K562 (cell line): ENCODE data around the gene COBLL1. TPM values are rescaled to one million over a fixed set of nuclear protein-coding genes. Genes with fewer than 3 reads are reported as not detected.

Source experiments
- BCOR ChIP-seq: fragments of 450-650 bp; IDR thresholded peaks from 2 replicates; pipeline ENCODE4 v1.6.1; 2016
- BRCA1 ChIP-seq, 2 experiments: fragments of 450-650 bp in 1 of 2; sonication (generic) in 1 of 2; formaldehyde crosslinking in 1 of 2; IDR thresholded peaks; 2 replicates each; pipeline versions ENCODE4 v1.5.0 to v1.6.1; 2017 to 2020; ENCODE audit warnings: mild to moderate bottlenecking in 1 of 2, missing genetic modification reagents in 1 of 2
- C11orf30 ChIP-seq: fragments of 450-650 bp; IDR thresholded peaks from 2 replicates; pipeline ENCODE4 v1.6.1; 2016; ENCODE audit warnings: low read depth, mild to moderate bottlenecking
- CHD1 ChIP-seq: fragments of 200-600 bp; sonication (generic); IDR thresholded peaks from one replicate; pipeline ENCODE4 v1.6.1; 2012; ENCODE audit warnings: mild to moderate bottlenecking, moderate library complexity, low read length, inconsistent platforms
- EGR1 ChIP-seq: fragments of 450-650 bp; conservative IDR thresholded peaks from 2 replicates; pipeline ENCODE4 v1.6.1; 2017; ENCODE audit warnings: mild to moderate bottlenecking
- FOXK1 ChIP-seq: sonication (generic); formaldehyde crosslinking; IDR thresholded peaks from 2 replicates; pipeline ENCODE4 v1.8.0; 2022; ENCODE audit warnings: missing genetic modification reagents, mild to moderate bottlenecking, borderline replicate concordance
- MAFK ChIP-seq: IDR thresholded peaks from 2 replicates; pipeline ENCODE4 v1.6.1; 2011; ENCODE audit warnings: low read length, improper control_type of control experiment
- PCBP2 ChIP-seq: fragments of 200-400 bp; formaldehyde crosslinking; IDR thresholded peaks from 2 replicates; pipeline ENCODE4 v1.6.1; 2018; ENCODE audit warnings: low read length, low read depth, mild to moderate bottlenecking, moderate library complexity; ENCODE audit not compliant: poor library complexity, severe bottlenecking
- PHB ChIP-seq: fragments of 250-450 bp; sonication (Bioruptor Pico); IDR thresholded peaks from 2 replicates; pipeline ENCODE4 v1.5.0; 2021
- RBM14 ChIP-seq: fragments of 200-400 bp; formaldehyde crosslinking; IDR thresholded peaks from 2 replicates; pipeline ENCODE4 v1.6.1; 2018; ENCODE audit warnings: low read depth, mild to moderate bottlenecking, low read length, moderate library complexity, borderline replicate concordance; ENCODE audit not compliant: insufficient read depth
- RBM25 ChIP-seq: fragments of 200-400 bp; formaldehyde crosslinking; IDR thresholded peaks from 2 replicates; pipeline ENCODE4 v1.6.1; 2018; ENCODE audit warnings: low read length, low read depth, moderate library complexity; ENCODE audit not compliant: severe bottlenecking
- SMAD4 ChIP-seq: fragments of 250-450 bp; sonication (Bioruptor Pico); conservative IDR thresholded peaks from 2 replicates; pipeline ENCODE4 v1.8.0; 2021; ENCODE audit warnings: inconsistent platforms, mild to moderate bottlenecking, moderate library complexity
- STAT5A ChIP-seq: IDR thresholded peaks from 2 replicates; pipeline ENCODE4 v1.6.1; 2012; ENCODE audit warnings: low read length, inconsistent platforms, borderline replicate concordance
- TSC22D4 ChIP-seq: fragments of 450-650 bp; IDR thresholded peaks from 2 replicates; pipeline ENCODE4 v1.6.1; 2016; ENCODE audit warnings: missing genetic modification characterization, missing biosample characterization, control low read depth
- ZEB2 ChIP-seq: fragments of 450-650 bp; IDR thresholded peaks from 2 replicates; pipeline ENCODE4 v1.6.1; 2016
- ZFP36 ChIP-seq: fragments of 150-350 bp; IDR thresholded peaks from 2 replicates; pipeline ENCODE4 v1.6.1; 2018; ENCODE audit warnings: low read length, low read depth; ENCODE audit not compliant: partially characterized antibody
- ZNF41 ChIP-seq: fragments of 250-450 bp; sonication (Bioruptor Pico); conservative IDR thresholded peaks from 2 replicates; pipeline ENCODE4 v1.4.0; 2020; ENCODE audit warnings: mild to moderate bottlenecking
- ZNF589 ChIP-seq: fragments of 200-800 bp; sonication (Bioruptor generic); IDR thresholded peaks from 2 replicates; pipeline ENCODE4 v1.6.1; 2016; ENCODE audit warnings: low read depth, missing genetic modification characterization, missing compliant biosample characterization
- polyA plus RNA-seq, 8 experiments: library from polyadenylated mRNA; depleted of rRNA in 4 of 8; stranded (reverse) in 5 of 8; unstranded in 3 of 8; fragments of >200 nt; fragmentation: Nextera tagmentation in 2 of 8; fragmentation: Illumina TruSeq in 1 of 8; extraction: Ambion mirVana in 2 of 8; extraction: Trizol in 1 of 8; gene quantifications; 2 replicates each; pipeline versions ENCODE4 v1.2.1 to v1.2.3, GENCODE V29; 2011 to 2014; ENCODE audit warnings: inconsistent platforms in 1 of 8, missing spikeins in 1 of 8
- total RNA-seq, 7 experiments: library from RNA; depleted of rRNA in 6 of 7; stranded (reverse); fragments of >200 nt in 6 of 7; fragmentation: Illumina TruSeq in 2 of 7; extraction: Trizol in 2 of 7; gene quantifications; 2 replicates each; pipeline versions ENCODE4 v1.2.1 to v1.2.3, GENCODE V29; 2011 to 2021; ENCODE audit warnings: low replicate concordance in 1 of 7
- TF ChIP-seq, protein P1 (sequence below): fragments of 450-650 bp; IDR thresholded peaks from 2 replicates; pipeline ENCODE4 v1.6.1; 2018; ENCODE audit warnings: mild to moderate bottlenecking, low read depth; ENCODE audit not compliant: partially characterized antibody
- TF ChIP-seq, protein P2 (sequence below): IDR thresholded peaks from 2 replicates; pipeline ENCODE4 v1.6.1; 2012; ENCODE audit warnings: low read depth, low read length, improper control_type of control experiment, borderline replicate concordance
- TF ChIP-seq, protein P3 (sequence below): IDR thresholded peaks from 2 replicates; pipeline ENCODE4 v1.6.1; 2011; ENCODE audit warnings: borderline replicate concordance, low read depth, mild to moderate bottlenecking, moderate library complexity, low read length; ENCODE audit not compliant: insufficient read depth, poor library complexity, severe bottlenecking
- TF ChIP-seq, protein P4 (sequence below): sonication (generic); formaldehyde crosslinking; IDR thresholded peaks from 2 replicates; pipeline ENCODE4 v1.8.1; 2023; ENCODE audit warnings: mild to moderate bottlenecking, missing genetic modification reagents

Gene COBLL1
- total and polyA plus RNA-seq, 9 of the 15 experiments (the other 6 are each of a cell fraction or from before 2014, with no cell fraction given), result 0.07 to 1.6 (median 0.71) TPM

DNA sequence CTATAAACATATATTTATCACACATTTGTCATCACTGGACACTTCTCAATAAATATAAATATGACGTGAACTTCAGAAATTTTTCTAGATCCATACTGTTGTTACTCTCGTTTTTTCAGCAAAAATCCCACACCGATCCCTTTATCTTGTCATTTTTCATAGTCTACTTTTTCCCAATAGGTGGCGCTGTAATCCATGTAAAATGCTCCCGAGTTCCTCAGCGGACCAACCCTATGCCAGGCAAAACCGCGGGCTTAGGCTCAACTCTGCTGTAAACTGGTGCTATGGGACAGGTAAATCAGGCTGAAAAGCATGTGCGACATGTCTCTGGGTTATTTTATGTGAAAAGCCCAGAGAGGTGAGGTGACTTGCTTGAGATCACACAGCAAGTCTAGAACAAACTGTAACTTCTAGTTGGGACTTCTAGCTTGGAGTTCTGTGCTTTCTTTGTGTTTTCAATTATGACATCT is 104.0 kb downstream of the COBLL1 start (continued):
- TF ChIP-seq FOXK1 (CRISPR knock-in tag), result no peak
- TF ChIP-seq TSC22D4 (tag), result no peak
- no peak for TF ChIP-seq ZNF589 (CRISPR knock-in tag)
- no peak for TF ChIP-seq PHB
- TF ChIP-seq, protein P1, sequence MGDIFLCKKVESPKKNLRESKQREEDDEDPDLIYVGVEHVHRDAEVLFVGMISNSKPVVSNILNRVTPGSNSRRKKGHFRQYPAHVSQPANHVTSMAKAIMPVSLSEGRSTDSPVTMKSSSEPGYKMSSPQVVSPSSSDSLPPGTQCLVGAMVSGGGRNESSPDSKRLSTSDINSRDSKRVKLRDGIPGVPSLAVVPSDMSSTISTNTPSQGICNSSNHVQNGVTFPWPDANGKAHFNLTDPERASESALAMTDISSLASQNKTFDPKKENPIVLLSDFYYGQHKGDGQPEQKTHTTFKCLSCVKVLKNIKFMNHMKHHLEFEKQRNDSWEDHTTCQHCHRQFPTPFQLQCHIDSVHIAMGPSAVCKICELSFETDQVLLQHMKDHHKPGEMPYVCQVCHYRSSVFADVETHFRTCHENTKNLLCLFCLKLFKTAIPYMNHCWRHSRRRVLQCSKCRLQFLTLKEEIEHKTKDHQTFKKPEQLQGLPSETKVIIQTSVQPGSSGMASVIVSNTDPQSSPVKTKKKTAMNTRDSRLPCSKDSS, result no peak
- no peak for TF ChIP-seq STAT5A
- TF ChIP-seq, protein P2, sequence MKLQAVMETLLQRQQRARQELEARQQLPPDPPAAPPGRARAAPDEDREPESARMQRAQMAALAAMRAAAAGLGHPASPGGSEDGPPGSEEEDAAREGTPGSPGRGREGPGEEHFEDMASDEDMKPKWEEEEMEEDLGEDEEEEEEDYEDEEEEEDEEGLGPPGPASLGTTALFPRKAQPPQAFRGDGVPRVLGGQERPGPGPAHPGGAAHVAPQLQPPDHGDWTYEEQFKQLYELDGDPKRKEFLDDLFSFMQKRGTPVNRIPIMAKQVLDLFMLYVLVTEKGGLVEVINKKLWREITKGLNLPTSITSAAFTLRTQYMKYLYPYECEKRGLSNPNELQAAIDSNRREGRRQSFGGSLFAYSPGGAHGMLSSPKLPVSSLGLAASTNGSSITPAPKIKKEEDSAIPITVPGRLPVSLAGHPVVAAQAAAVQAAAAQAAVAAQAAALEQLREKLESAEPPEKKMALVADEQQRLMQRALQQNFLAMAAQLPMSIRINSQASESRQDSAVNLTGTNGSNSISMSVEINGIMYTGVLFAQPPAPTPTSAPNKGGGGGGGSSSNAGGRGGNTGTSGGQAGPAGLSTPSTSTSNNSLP, result no peak
- no peak for TF ChIP-seq CHD1
- TF ChIP-seq ZEB2, result no peak
- no peak for TF ChIP-seq C11orf30
- peak; percentile 16 for TF ChIP-seq RBM25
- no peak for TF ChIP-seq PCBP2
- no peak for TF ChIP-seq RBM14
- TF ChIP-seq, protein P3, sequence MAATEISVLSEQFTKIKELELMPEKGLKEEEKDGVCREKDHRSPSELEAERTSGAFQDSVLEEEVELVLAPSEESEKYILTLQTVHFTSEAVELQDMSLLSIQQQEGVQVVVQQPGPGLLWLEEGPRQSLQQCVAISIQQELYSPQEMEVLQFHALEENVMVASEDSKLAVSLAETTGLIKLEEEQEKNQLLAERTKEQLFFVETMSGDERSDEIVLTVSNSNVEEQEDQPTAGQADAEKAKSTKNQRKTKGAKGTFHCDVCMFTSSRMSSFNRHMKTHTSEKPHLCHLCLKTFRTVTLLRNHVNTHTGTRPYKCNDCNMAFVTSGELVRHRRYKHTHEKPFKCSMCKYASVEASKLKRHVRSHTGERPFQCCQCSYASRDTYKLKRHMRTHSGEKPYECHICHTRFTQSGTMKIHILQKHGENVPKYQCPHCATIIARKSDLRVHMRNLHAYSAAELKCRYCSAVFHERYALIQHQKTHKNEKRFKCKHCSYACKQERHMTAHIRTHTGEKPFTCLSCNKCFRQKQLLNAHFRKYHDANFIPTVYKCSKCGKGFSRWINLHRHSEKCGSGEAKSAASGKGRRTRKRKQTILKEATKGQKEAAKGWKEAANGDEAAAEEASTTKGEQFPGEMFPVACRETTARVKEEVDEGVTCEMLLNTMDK, result peak; percentile 8
- no peak for TF ChIP-seq MAFK
- peak; percentile 73 for TF ChIP-seq ZFP36
- TF ChIP-seq BCOR, result peak; percentile 40; the same call in 1 of the 2 replicates
- TF ChIP-seq SMAD4 (CRISPR knock-in tag), result no peak
- TF ChIP-seq, protein P4, sequence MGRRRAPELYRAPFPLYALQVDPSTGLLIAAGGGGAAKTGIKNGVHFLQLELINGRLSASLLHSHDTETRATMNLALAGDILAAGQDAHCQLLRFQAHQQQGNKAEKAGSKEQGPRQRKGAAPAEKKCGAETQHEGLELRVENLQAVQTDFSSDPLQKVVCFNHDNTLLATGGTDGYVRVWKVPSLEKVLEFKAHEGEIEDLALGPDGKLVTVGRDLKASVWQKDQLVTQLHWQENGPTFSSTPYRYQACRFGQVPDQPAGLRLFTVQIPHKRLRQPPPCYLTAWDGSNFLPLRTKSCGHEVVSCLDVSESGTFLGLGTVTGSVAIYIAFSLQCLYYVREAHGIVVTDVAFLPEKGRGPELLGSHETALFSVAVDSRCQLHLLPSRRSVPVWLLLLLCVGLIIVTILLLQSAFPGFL, result no peak
- no peak for TF ChIP-seq ZNF41 (CRISPR knock-in tag)
- no peak for TF ChIP-seq BRCA1 (IDR thresholded peaks at IDR 0.05)
- no peak for TF ChIP-seq BRCA1 (CRISPR knock-in tag; IDR thresholded peaks at IDR 0.05)
- TF ChIP-seq EGR1, result no peak
